ENCODE results near the gene SLC16A3.

SLC16A3 gene

GRCh38 chr17:82223517-82223916 lies 5.3 kb upstream of the SLC16A3 start:
- DNase-seq (ENCODE audit: low spot score): no peak

DNA sequence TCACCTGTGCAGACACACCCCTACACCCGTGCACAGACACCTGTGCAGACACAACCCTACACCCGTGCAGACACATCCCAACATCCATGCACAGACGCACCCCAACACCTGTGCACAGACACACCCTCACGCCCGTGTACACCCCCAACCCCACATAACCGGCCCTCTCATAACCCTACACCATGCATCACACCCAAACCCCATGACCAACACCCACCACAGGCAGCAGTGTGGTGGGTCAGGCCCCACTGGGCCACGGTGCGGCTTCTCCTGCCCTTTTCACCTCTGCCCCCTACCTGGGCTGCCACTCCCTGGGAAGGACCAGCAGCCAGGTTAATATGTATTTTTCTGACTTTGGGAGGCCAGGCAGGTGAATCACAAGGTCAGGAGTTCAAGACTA lies 4.2 kb upstream of the SLC16A3 start:
- no peak for DNase-seq (ENCODE audit: low spot score)

DNA sequence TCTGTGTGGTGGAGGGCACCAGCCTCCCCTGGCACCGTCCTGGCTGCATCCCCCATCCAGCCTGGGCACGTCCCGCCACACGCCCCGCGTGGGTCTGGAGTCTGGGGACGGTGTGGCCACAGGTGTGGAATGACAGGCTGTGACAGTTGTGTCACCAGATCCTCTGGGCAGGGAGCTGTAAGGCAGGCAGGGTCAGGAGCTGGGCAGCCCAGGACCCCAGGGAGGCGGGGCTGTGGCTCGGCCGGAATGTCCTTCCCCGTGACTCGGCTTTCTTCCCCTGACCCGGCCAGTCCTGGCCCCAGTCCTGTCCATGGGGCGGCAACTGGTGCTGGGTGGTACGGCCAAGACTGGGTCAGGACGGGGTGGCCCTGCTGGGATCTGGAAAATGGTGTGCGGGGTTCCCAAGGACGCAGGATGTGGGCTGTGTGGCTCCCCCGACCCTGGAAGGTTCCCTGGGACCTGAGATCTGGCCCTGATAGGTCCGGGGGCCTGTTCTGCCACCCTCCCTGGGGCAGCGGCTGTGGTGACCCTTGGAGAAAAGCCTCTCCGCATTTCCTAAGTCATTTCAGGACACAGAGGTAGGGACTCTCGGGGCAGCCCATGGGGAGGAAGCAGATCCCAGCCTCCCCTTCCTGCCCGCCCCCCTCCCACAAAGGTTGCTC lies 3.3 kb upstream of the SLC16A3 start:
- no peak for DNase-seq (ENCODE audit: low spot score)

DNA sequence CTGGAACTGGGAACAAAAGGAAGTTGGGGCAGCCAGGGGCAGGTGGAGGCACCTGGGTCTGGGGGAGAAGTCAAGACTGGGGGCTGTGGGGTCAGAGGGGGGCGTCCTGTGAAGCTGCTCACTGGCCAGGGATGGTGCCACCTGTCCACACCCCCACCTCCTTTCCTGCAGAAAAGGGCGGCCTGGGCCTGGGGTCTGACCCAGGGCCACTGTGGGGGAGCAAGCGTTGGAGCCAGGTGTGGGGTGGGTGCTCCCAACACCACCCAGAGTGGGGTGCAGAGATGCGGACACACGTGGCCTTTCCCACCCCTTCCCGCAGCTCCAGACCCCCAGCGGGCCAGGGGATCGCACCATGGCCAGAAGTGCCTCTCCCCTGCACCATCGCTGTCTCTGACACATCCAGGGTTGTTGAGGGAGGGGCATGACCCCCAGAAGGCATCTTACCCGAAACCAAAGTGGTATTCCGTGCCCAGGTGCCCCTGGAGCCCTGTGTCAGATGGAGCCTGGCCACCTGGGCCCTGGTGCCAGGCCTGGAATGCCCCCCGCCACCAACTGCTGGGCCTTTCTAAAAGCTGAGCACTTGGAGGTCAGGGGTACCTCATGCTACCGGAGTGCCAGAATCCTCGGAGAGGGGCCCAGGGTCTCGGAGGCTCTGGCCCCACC lies 2.6 kb upstream of the SLC16A3 start:
- no peak for DNase-seq (ENCODE audit: low spot score)

DNA sequence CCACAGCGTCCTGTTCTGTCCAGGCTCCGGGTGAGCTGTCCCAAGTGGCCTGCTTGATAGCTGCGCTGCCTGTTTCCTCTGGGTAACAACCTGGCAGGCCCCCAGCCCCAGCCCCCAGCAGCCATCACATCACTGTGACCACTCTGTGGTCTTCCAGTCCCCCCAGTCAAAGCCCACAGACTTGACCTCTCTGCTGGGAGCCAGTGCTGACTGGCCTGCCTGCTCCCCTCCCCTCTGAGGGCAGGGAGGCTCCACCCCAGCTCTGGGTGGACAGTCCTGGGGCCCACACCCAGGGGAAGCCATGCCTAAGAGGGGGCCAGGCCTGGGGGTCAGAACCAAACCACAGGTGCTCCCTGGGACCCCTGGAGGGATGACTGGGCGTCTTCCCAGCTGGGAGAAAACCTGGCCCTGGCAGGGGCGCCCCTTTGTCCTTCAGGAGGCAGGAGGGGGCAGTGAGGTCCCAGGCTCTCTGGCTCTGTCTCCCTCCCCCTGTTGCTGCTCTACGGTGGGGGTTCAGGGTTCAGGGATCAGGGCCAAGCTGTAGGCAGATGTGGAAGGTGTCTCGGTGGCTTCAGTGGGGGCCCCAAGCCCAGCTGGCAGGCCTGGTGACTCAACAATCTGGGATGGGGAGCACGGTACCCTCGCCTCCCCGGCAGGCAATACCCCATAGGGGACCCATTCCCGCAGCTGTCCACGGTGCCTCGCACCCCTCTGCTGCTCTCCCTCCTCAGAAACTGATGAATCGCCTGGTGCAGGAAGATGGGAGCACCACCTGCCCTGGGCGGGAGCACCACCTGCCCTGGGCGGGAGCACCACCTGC lies 1.8 kb upstream of the SLC16A3 start:
- no peak for DNase-seq (ENCODE audit: low spot score)

- no peak for DNase-seq (ENCODE audit: low spot score)
Observed at GRCh38 chr17:82227629-82228277, 1.1 kb upstream of the SLC16A3 start.

- peak; percentile 86 for DNase-seq (ENCODE audit: low spot score)
Observed at GRCh38 chr17:82228278-82228841, 482 bp upstream of the SLC16A3 start.

- DNase-seq (ENCODE audit: low spot score): no peak
Observed at GRCh38 chr17:82229698-82230608, 1.1 kb downstream of the SLC16A3 start.

- DNase-seq (ENCODE audit: low spot score): no peak
Observed at GRCh38 chr17:82230609-82231311, 1.9 kb downstream of the SLC16A3 start.

DNA sequence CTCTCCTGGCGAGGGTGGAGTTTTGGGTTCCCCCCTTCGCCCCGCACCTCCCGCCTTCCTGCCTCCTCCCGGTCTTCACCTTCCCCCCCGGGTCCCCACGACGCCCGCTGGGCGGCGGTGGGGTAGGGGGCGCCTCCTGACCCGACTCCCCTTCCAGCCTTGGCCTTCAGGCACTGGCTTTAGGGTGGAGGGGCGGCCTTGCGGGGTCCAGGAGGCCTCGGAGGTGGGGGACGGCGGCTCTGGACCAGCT lies 2.4 kb downstream of the SLC16A3 start:
- no peak for DNase-seq (ENCODE audit: low spot score)

- no peak for DNase-seq (ENCODE audit: low spot score)
Observed at GRCh38 chr17:82231562-82232321, 2.9 kb downstream of the SLC16A3 start.

- DNase-seq (ENCODE audit: low spot score): no peak
Observed at GRCh38 chr17:82232322-82232820, 3.5 kb downstream of the SLC16A3 start.

DNA sequence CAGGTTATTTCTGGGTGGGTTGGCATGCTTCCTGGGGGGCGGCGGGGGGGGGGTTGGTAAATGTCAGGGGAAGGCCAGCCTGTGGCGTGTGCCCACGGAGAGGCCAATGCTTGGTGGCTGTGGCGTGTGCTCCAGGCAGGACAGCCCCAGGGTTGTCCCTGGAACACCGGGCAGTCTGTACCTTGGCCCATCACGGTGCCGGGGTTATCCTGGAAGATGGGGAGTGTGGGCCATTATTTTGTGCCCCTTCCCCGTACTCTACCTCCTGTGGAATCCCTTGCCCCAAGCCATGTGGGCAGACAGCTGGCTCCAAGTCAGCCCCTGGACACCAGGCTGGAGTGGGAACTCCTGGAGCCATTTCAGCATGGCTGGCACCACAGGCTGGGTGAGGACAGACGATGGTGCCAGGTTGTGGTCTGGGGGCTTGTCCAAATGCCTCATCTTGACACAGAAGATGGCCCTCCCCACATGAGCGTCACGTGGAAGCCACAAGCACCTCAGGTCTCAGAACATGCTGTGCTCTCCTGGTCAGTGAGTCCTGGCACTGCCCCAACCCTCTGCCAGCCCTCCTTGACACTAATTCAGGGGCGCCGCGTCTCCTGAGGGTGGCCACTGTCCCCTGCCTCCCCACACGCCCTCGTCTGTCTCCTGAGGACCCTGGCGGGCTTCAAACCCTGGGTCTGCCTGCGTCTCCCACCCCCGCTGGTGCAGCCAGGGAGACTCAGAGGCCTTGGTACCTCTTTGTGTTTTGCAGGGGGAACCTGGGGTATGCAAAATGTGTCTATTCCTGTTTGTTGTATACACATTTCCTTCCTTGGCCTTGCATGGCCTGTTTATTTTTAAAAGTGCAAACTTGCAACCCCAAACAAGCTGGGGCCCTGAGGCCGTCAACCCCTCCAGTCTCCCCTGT lies 4.3 kb downstream of the SLC16A3 start:
- no peak for DNase-seq (ENCODE audit: low spot score)

GRCh38 chr17:82234211-82235055 lies 5.6 kb downstream of the SLC16A3 start:
- DNase-seq (ENCODE audit: low spot score): no peak

DNA sequence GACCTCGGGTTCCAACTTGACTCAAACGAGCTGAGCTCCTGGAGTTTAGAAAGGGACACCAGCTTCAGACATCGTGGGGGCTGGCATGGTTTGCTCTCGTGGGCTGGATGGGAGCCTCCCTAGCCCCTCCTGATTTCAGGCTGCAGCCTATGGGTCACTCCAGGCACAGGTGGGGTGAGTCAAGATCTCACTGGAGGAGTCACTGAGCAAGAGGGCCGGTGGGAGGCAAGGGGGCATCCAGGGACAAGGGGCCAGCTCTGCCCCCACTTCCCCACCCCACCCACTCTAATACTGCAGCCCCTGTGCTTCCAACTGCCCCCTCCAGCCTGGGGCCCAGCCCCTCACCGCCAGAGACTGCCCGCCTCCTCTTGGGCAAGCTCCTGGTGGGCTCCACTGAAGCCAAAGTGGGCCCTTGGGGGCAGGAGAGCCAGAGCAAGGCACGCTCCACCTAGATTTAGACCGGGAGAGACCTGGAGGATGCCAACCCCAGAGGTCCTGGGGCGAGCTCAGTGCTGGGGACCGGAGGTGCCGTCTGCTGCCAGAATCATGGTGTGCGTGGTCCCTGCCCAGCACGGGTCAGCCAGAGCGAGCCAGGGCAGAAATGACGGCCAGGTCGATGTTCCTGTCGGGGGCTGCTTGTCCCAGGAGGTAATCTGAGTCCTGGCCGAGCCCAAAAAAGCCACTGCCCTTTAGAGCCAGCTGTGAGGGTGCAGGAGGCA lies 6.4 kb downstream of the SLC16A3 start:
- no peak for DNase-seq (ENCODE audit: low spot score)

DNA sequence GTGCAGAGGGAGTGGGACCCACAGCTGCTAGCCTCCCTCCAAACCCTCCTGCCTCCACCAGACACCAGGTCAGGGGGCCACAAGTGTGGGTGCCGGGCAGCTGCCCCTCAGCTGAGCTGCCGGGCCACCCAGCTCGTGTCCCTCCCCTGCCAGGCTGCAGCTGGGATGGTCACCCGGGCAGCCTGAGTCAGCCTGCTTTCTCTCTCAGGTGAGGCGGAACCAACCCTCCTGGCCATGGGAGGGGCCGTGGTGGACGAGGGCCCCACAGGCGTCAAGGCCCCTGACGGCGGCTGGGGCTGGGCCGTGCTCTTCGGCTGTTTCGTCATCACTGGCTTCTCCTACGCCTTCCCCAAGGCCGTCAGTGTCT lies 6.9 kb downstream of the SLC16A3 start:
- no peak for DNase-seq (ENCODE audit: low spot score)
